Activated gamma-delta T cell treated with anti-CD3 and anti-CD28 coated beads, Interleukin-2, amount 50 U/mL, for 16 hours (primary cell): ENCODE data around the gene FKBP1A.

Source experiments
- DNase-seq: peaks from one replicate; pipeline ENCODE4 v3.0.0-alpha.2; 2020; ENCODE audit warnings: low read depth

Gene FKBP1A

GRCh38 chr20:1331801-1332453 is 60.9 kb downstream of the FKBP1A start:
- no peak for DNase-seq

GRCh38 chr20:1331101-1331500 is 61.8 kb downstream of the FKBP1A start:
- no peak for DNase-seq

GRCh38 chr20:1330075-1330830 is 62.6 kb downstream of the FKBP1A start:
- no peak for DNase-seq

GRCh38 chr20:1328680-1329330 is 64.0 kb downstream of the FKBP1A start, which contains the start of gene SDCBP2:
Gene SDCBP2, minus strand, starts transcription at chr20:1329139. Its CDS starts 8,723 bp downstream, at chr20:1320416.
- DNase-seq, result no peak

- DNase-seq, result no peak
These were observed 64.8 kb downstream of the FKBP1A start for GRCh38 chr20:1327827-1328679.

- no peak for DNase-seq
These were observed 65.6 kb downstream of the FKBP1A start for GRCh38 chr20:1327241-1327653.

- no peak for DNase-seq
These were observed 66.6 kb downstream of the FKBP1A start for GRCh38 chr20:1326031-1326930.

- DNase-seq, result peak; percentile 99
These were observed 67.5 kb downstream of the FKBP1A start for GRCh38 chr20:1325173-1326030.

- peak; percentile 23 for DNase-seq
These were observed 68.2 kb downstream of the FKBP1A start for GRCh38 chr20:1324598-1325172.

GRCh38 chr20:1323830-1324597 is 68.8 kb downstream of the FKBP1A start:
- DNase-seq, result no peak

GRCh38 chr20:1323256-1323655 is 69.6 kb downstream of the FKBP1A start:
- no peak for DNase-seq

GRCh38 chr20:1322511-1323245 is 70.2 kb downstream of the FKBP1A start:
- no peak for DNase-seq

- no peak for DNase-seq
These were observed 71.3 kb downstream of the FKBP1A start for GRCh38 chr20:1321654-1321939.

- no peak for DNase-seq
These were observed 71.8 kb downstream of the FKBP1A start for GRCh38 chr20:1320902-1321653.

GRCh38 chr20:1320016-1320415 is 72.8 kb downstream of the FKBP1A start:
- no peak for DNase-seq

GRCh38 chr20:1319462-1319861 is 73.4 kb downstream of the FKBP1A start:
- no peak for DNase-seq

GRCh38 chr20:1319051-1319450 is 73.8 kb downstream of the FKBP1A start:
- no peak for DNase-seq
